GM23248 (cell line): ENCODE data around the gene NUP214. TPM values are rescaled to one million over a fixed set of nuclear protein-coding genes. Genes with fewer than 3 reads are reported as not detected.

Experiments used
- DNase-seq: peaks from one replicate; pipeline ENCODE4 v3.0.0-alpha.2; 2015
- H2AFZ ChIP-seq: fragments of 200-600 bp; sonication (generic); 2 replicates; pipeline ENCODE4 v1.6.1; 2016; ENCODE audit warnings: antibody characterized with exemption
- H3F3A ChIP-seq: fragments of 200-600 bp; sonication (generic); 2 replicates; pipeline ENCODE4 v1.6.1; 2016; ENCODE audit warnings: mild to moderate bottlenecking, antibody characterized with exemption, mixed run types; ENCODE audit not compliant: insufficient read depth
- H3K27ac ChIP-seq: fragments of 200-600 bp; sonication (generic); 2 replicates; pipeline ENCODE4 v1.5.1; 2016; ENCODE audit warnings: mild to moderate bottlenecking
- H3K27me3 ChIP-seq: fragments of 200-600 bp; sonication (generic); replicated peaks from 2 replicates; pipeline ENCODE4 v1.6.1; 2016; ENCODE audit warnings: mild to moderate bottlenecking; ENCODE audit not compliant: insufficient read depth
- H3K36me3 ChIP-seq: fragments of 200-600 bp; sonication (generic); 2 replicates; pipeline ENCODE4 v1.6.1; 2016; ENCODE audit warnings: low read depth, mild to moderate bottlenecking
- H3K4me1 ChIP-seq: fragments of 200-600 bp; sonication (generic); 2 replicates; pipeline ENCODE4 v1.6.1; 2016; ENCODE audit warnings: mild to moderate bottlenecking; ENCODE audit not compliant: insufficient read depth
- H3K4me2 ChIP-seq: fragments of 200-600 bp; sonication (generic); one replicate; pipeline ENCODE4 v1.6.1; 2016; ENCODE audit warnings: mild to moderate bottlenecking; ENCODE audit not compliant: unreplicated experiment
- H3K4me3 ChIP-seq: fragments of 200-600 bp; sonication (generic); 2 replicates; pipeline ENCODE4 v1.5.1; 2016; ENCODE audit warnings: mild to moderate bottlenecking
- H3K79me2 ChIP-seq: fragments of 200-600 bp; sonication (generic); 2 replicates; pipeline ENCODE4 v1.6.1; 2016; ENCODE audit warnings: mild to moderate bottlenecking; ENCODE audit not compliant: insufficient read depth
- H3K9ac ChIP-seq: fragments of 200-600 bp; sonication (generic); 2 replicates; pipeline ENCODE4 v1.6.1; 2016; ENCODE audit warnings: mild to moderate bottlenecking
- H3K9me2 ChIP-seq: fragments of 200-600 bp; sonication (generic); 2 replicates; pipeline ENCODE4 v1.6.1; 2016; ENCODE audit warnings: mixed run types, mild to moderate bottlenecking, moderate library complexity; ENCODE audit not compliant: insufficient read depth
- H3K9me3 ChIP-seq: fragments of 200-600 bp; sonication (generic); one replicate; pipeline ENCODE4 v1.6.1; 2017; ENCODE audit warnings: low read depth
- H4K20me1 ChIP-seq: fragments of 200-600 bp; sonication (generic); 2 replicates; pipeline ENCODE4 v1.6.0; 2016; ENCODE audit not compliant: insufficient read depth
- EZH2 ChIP-seq: fragments of 200-600 bp; sonication (generic); IDR thresholded peaks from 2 replicates; pipeline ENCODE4 v1.6.1; 2018; ENCODE audit warnings: antibody characterized with exemption, mild to moderate bottlenecking; ENCODE audit not compliant: insufficient read depth, poor library complexity, severe bottlenecking
- EZH2phosphoT487 ChIP-seq: fragments of 200-600 bp; sonication (generic); IDR thresholded peaks from 2 replicates; pipeline ENCODE4 v1.6.1; 2018; ENCODE audit warnings: antibody characterized with exemption, moderate library complexity, mild to moderate bottlenecking, low read depth; ENCODE audit not compliant: insufficient read depth
- WGBS, 2 experiments: methylation state at CpG; one replicate each; pipeline ENCODE4 v1.1.6; 2015 to 2017; ENCODE audit warnings: low lambda C conversion rate in 2 of 2, low coverage in 1 of 2; ENCODE audit errors: missing lambda C conversion rate in 2 of 2; 5-methylcytosine and 5-hydroxymethylcytosine counted together
- in situ Hi-C: fragments of 300-500 bp; cut with MboI; formaldehyde crosslinking; loops from 2 replicates; pipeline ENCODE4 v1.15.0; 2020
- polyA plus RNA-seq: library from polyadenylated mRNA; unstranded; fragments of >200 nt; fragmentation: Nextera tagmentation; extraction: Ambion mirVana; gene quantifications from 2 replicates; pipeline ENCODE4 v1.2.1, GENCODE V29; 2016
- total RNA-seq: library from RNA; depleted of rRNA; stranded (reverse); fragments of >200 nt; shearing (Covaris generic); gene quantifications from 2 replicates; pipeline ENCODE4 v1.2.3, GENCODE V29; 2014

NUP214 gene
- total and polyA plus RNA-seq, 2 experiments from 2014 or later: 13.1 to 14.3 TPM

GRCh38 chr9:131081868-131082267 lies 43.5 kb upstream of the NUP214 start:
- Histone ChIP-seq H3K27me3 (no peaks in the 10 kb centered on the region), H3K4me1 (no peaks in the 10 kb centered on the region), H3F3A (no peaks in the 10 kb centered on the region), H2AFZ (no peak overlapping the region), H3K4me2 (no peak overlapping the region), H3K9ac (no peak overlapping the region), H3K27ac (no peak overlapping the region), H3K36me3 (no peaks in the 10 kb centered on the region), H4K20me1 (no peaks in the 10 kb centered on the region), H3K79me2 (no peaks in the 10 kb centered on the region), H3K9me3 (no peaks in the 10 kb centered on the region), H3K9me2 (no peaks in the 10 kb centered on the region), H3K4me3 (no peak overlapping the region)
- 69 to 72% methylated on average over 9 of the region's 9 CpGs for WGBS, 2 experiments
- in situ Hi-C loops: no loop called here
- TF ChIP-seq EZH2: no peak
- TF ChIP-seq EZH2phosphoT487: no peak
- no peak for DNase-seq

- 64 to 68% methylated on average over 11 of the region's 11 CpGs for WGBS, 2 experiments
- H3K27ac ChIP-seq: no peak overlapping the region
- no peaks in the 10 kb centered on the region for H3K9me3 ChIP-seq
- H3K27me3 ChIP-seq: no peaks in the 10 kb centered on the region
- no peak for DNase-seq
- H4K20me1 ChIP-seq: no peaks in the 10 kb centered on the region
- H2AFZ ChIP-seq: no peak overlapping the region
- no peaks in the 10 kb centered on the region for H3K79me2 ChIP-seq
- no peaks in the 10 kb centered on the region for H3K4me1 ChIP-seq
- H3K9ac ChIP-seq: no peak overlapping the region
- in situ Hi-C loops: no loop called here
- H3F3A ChIP-seq: no peaks in the 10 kb centered on the region
- no peaks in the 10 kb centered on the region for H3K9me2 ChIP-seq
- no peaks in the 10 kb centered on the region for H3K36me3 ChIP-seq
- H3K4me3 ChIP-seq: no peak overlapping the region
- TF ChIP-seq EZH2phosphoT487 (no peak), EZH2 (no peak)
- H3K4me2 ChIP-seq: no peak overlapping the region
Observed at GRCh38 chr9:131082774-131083512, 42.4 kb upstream of the NUP214 start.

- Histone ChIP-seq H3K4me1 (no peaks in the 10 kb centered on the region), H3K4me3 (no peak overlapping the region), H3F3A (no peaks in the 10 kb centered on the region), H3K27me3 (no peaks in the 10 kb centered on the region), H3K27ac (no peak overlapping the region), H3K36me3 (no peaks in the 10 kb centered on the region), H4K20me1 (no peaks in the 10 kb centered on the region), H3K9me2 (no peaks in the 10 kb centered on the region), H3K4me2 (no peak overlapping the region), H3K9ac (no peak overlapping the region), H3K79me2 (no peaks in the 10 kb centered on the region), H3K9me3 (no peaks in the 10 kb centered on the region), H2AFZ (no peak overlapping the region)
- in situ Hi-C loops: no loop called here
- no peak for TF ChIP-seq EZH2
- TF ChIP-seq EZH2phosphoT487: no peak
- DNase-seq: no peak
- 58 to 60% methylated on average over 8 of the region's 8 CpGs for WGBS, 2 experiments
Observed at GRCh38 chr9:131084661-131085369, 40.6 kb upstream of the NUP214 start.

- no peak overlapping the region for H3K4me2 ChIP-seq
- H3K36me3 ChIP-seq: no peaks in the 10 kb centered on the region
- H3K9me3 ChIP-seq: no peaks in the 10 kb centered on the region
- in situ Hi-C loops: no loop called here
- 73% methylated on average over 20 to 23 of the region's 23 CpGs for WGBS, 2 experiments
- H3K4me1 ChIP-seq: no peaks in the 10 kb centered on the region
- H2AFZ ChIP-seq: no peak overlapping the region
- TF ChIP-seq EZH2phosphoT487 (no peak), EZH2 (no peak)
- no peak overlapping the region for H3K27ac ChIP-seq
- H3F3A ChIP-seq: no peaks in the 10 kb centered on the region
- H3K4me3 ChIP-seq: no peak overlapping the region
- H3K9ac ChIP-seq: no peak overlapping the region
- no peaks in the 10 kb centered on the region for H3K9me2 ChIP-seq
- no peak for DNase-seq
- H3K79me2 ChIP-seq: no peaks in the 10 kb centered on the region
- no peaks in the 10 kb centered on the region for H3K27me3 ChIP-seq
- no peaks in the 10 kb centered on the region for H4K20me1 ChIP-seq
Observed at GRCh38 chr9:131085370-131086122, 39.8 kb upstream of the NUP214 start.
